Dermis microvascular lymphatic vessel endothelial cell (primary cell): ENCODE measurements around the gene ATP6AP1. TPM values are rescaled to one million over a fixed set of nuclear protein-coding genes. Genes with fewer than 3 reads are reported as not detected.
A peak's percentile ranks its signal among the peaks of the same experiment; 100 is the strongest.

Source experiments
- DNase-seq, 2 donors: peaks; one replicate each; pipeline versions ENCODE4 v3.0.0 to v3.0.0-alpha.2; 2010; ENCODE audit warnings: low read depth in 2 of 2
- total RNA-seq: library from RNA; depleted of rRNA; stranded (reverse); fragments of >200 nt; gene quantifications from 2 replicates; pipeline ENCODE4 v1.2.1, GENCODE V29; 2014

The ATP6AP1 gene
- total RNA-seq, 1 donor from 2014 or later = 58.0 TPM

GRCh38 chrX:154426916-154427770, 1.3 kb upstream of the ATP6AP1 start:
- no peak for DNase-seq

GRCh38 chrX:154429711-154430110, 1.2 kb downstream of the ATP6AP1 start:
- DNase-seq = no peak

GRCh38 chrX:154430479-154430878, 2.0 kb downstream of the ATP6AP1 start:
- no peak for DNase-seq

- DNase-seq = no peak
Measured at GRCh38 chrX:154430916-154431315, 2.4 kb downstream of the ATP6AP1 start.

- DNase-seq = no peak
Measured at GRCh38 chrX:154431341-154431740, 2.9 kb downstream of the ATP6AP1 start.

- no peak for DNase-seq
Measured at GRCh38 chrX:154432210-154432609, 3.7 kb downstream of the ATP6AP1 start.

- DNase-seq = no peak
Measured at GRCh38 chrX:154433605-154434004, 5.1 kb downstream of the ATP6AP1 start.

- no peak for DNase-seq
Measured at GRCh38 chrX:154434394-154435168, 6.1 kb downstream of the ATP6AP1 start.

- no peak for DNase-seq
Measured at GRCh38 chrX:154435171-154435733, 6.8 kb downstream of the ATP6AP1 start.

- DNase-seq = peak in 1 of 2 donors; percentile 41
Measured at GRCh38 chrX:154436374-154436982, 8.0 kb downstream of the ATP6AP1 start.

GRCh38 chrX:154436983-154437752, 8.7 kb downstream of the ATP6AP1 start, which contains the start of gene GDI1:
GDI1 (plus strand) TSS chrX:154437154; CDS start chrX:154437255, 101 bp downstream.
- peak in 1 of 2 donors; percentile 55 for DNase-seq

- no peak for DNase-seq
Measured at GRCh38 chrX:154437971-154438893, 9.8 kb downstream of the ATP6AP1 start.

GRCh38 chrX:154439841-154440240, 11.4 kb downstream of the ATP6AP1 start:
- no peak for DNase-seq

GRCh38 chrX:154440623-154441357, 12.3 kb downstream of the ATP6AP1 start:
- no peak for DNase-seq

GRCh38 chrX:154441564-154441963, 13.1 kb downstream of the ATP6AP1 start:
- DNase-seq = no peak

- no peak for DNase-seq
Measured at GRCh38 chrX:154441984-154442707, 13.7 kb downstream of the ATP6AP1 start.

- DNase-seq = no peak
Measured at GRCh38 chrX:154443479-154443910, 15.0 kb downstream of the ATP6AP1 start.

GRCh38 chrX:154443992-154444754, 15.7 kb downstream of the ATP6AP1 start, which contains the start of gene FAM50A:
FAM50A (plus strand) TSS chrX:154444141; CDS start chrX:154444236, 95 bp downstream.
- DNase-seq = peak in 1 of 2 donors; percentile 73
